IPS-NIHi11 (cell line): ENCODE data around the gene KREMEN1.

ENCODE experiments used
- DNase-seq: peaks from one replicate; pipeline ENCODE4 v3.0.0; 2012; ENCODE audit warnings: mixed read lengths, low spot score

Gene KREMEN1

GRCh38 chr22:29049655-29050263 is 23.1 kb upstream of the KREMEN1 start:
- peak; percentile 69 for DNase-seq

- no peak for DNase-seq
These were observed 22.4 kb upstream of the KREMEN1 start for GRCh38 chr22:29050457-29050856.

- DNase-seq, result no peak
These were observed 19.7 kb upstream of the KREMEN1 start for GRCh38 chr22:29053048-29053702.

GRCh38 chr22:29054251-29054767 is 18.5 kb upstream of the KREMEN1 start:
- no peak for DNase-seq

GRCh38 chr22:29055192-29055830 is 17.5 kb upstream of the KREMEN1 start:
- DNase-seq, result peak; percentile 51

GRCh38 chr22:29056472-29056871 is 16.4 kb upstream of the KREMEN1 start:
- DNase-seq, result no peak

GRCh38 chr22:29060251-29060869 is 12.5 kb upstream of the KREMEN1 start:
- no peak for DNase-seq

- no peak for DNase-seq
These were observed 11.9 kb upstream of the KREMEN1 start for GRCh38 chr22:29060931-29061330.

- DNase-seq, result no peak
These were observed 11.1 kb upstream of the KREMEN1 start, which contains the start of gene C22orf31 for GRCh38 chr22:29061773-29062172. TSS of gene C22orf31 (minus strand) at chr22:29061831. CDS start at chr22:29061792, 39 bp downstream.

- DNase-seq, result no peak
These were observed 10.5 kb upstream of the KREMEN1 start for GRCh38 chr22:29062286-29062821.

GRCh38 chr22:29065468-29066190 is 7.2 kb upstream of the KREMEN1 start:
- no peak for DNase-seq

- no peak for DNase-seq
These were observed 3.4 kb upstream of the KREMEN1 start for GRCh38 chr22:29069463-29069862.

GRCh38 chr22:29070490-29070889 is 2.3 kb upstream of the KREMEN1 start:
- DNase-seq, result no peak

- peak; percentile 72 for DNase-seq
These were observed 1.4 kb upstream of the KREMEN1 start for GRCh38 chr22:29071261-29072045.

GRCh38 chr22:29072193-29072978 is 449 bp upstream of the KREMEN1 start:
- DNase-seq, result peak; percentile 97

- DNase-seq, result peak; percentile 66
These were observed 912 bp downstream of the KREMEN1 start for GRCh38 chr22:29073618-29074275.

GRCh38 chr22:29074276-29074772 is 1.5 kb downstream of the KREMEN1 start:
- no peak for DNase-seq

GRCh38 chr22:29078036-29078868 is 5.4 kb downstream of the KREMEN1 start:
- no peak for DNase-seq
